Smooth muscle cell of the pulmonary artery (primary cell): ENCODE data around the gene ING3. TPM values are rescaled to one million over a fixed set of nuclear protein-coding genes. Genes with fewer than 3 reads are reported as not detected.

ENCODE experiments used
- total RNA-seq: library from RNA; depleted of rRNA; stranded (reverse); fragments of >200 nt; gene quantifications from 2 replicates; pipeline ENCODE4 v1.2.3, GENCODE V29; 2014

The ING3 gene, protein sequence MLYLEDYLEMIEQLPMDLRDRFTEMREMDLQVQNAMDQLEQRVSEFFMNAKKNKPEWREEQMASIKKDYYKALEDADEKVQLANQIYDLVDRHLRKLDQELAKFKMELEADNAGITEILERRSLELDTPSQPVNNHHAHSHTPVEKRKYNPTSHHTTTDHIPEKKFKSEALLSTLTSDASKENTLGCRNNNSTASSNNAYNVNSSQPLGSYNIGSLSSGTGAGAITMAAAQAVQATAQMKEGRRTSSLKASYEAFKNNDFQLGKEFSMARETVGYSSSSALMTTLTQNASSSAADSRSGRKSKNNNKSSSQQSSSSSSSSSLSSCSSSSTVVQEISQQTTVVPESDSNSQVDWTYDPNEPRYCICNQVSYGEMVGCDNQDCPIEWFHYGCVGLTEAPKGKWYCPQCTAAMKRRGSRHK
- 7.2 and 12.1 TPM in 2 replicates for total RNA-seq

GRCh38 chr7:120950539-120951308, at the start of gene ING3:
ING3 (plus strand) TSS chr7:120950777; CDS start chr7:120950897, 120 bp downstream.

GRCh38 chr7:120988591-120989256, 38.1 kb downstream of the ING3 start, which contains the start of gene CPED1:
CPED1 (plus strand) TSS chr7:120988711; CDS start chr7:120989622, 911 bp downstream.

Other genes with a start within 250 kb of the ING3 start
- 1.9 and 5.2 TPM in 2 replicates for gene TSPAN12, start 92.6 kb upstream of the ING3 start, total RNA-seq
- gene CPED1, start 37.9 kb downstream of the ING3 start, total RNA-seq = 52.0 and 64.8 TPM in 2 replicates